ACHN (cell line): Measurements from ENCODE around the gene SERPINB12.

Experiments
- DNase-seq: peaks from one replicate; pipeline ENCODE4 v3.0.0-alpha.2; 2015
- in situ Hi-C: cut with HindIII; loops from 2 replicates; pipeline ENCODE4 v1.10.0; 2017; ENCODE audit warnings: low sequenced_read_pairs, low pct_ligation_motif_present, low pct_unique_long_range_greater_than_20kb

SERPINB12 gene

GRCh38 chr18:63590373-63590772 lies 48.2 kb downstream of the SERPINB12 start:
- no peak for DNase-seq
- in situ Hi-C loops: no loop called here

GRCh38 chr18:63590966-63591695 lies 49.0 kb downstream of the SERPINB12 start:
- no peak for DNase-seq
- in situ Hi-C loops: no loop called here

- in situ Hi-C loops: no loop called here
- no peak for DNase-seq
Measured at GRCh38 chr18:63591725-63592124, 49.6 kb downstream of the SERPINB12 start.

GRCh38 chr18:63592471-63592870 lies 50.3 kb downstream of the SERPINB12 start:
- no peak for DNase-seq
- in situ Hi-C loops: no loop called here

GRCh38 chr18:63596964-63597363 lies 54.8 kb downstream of the SERPINB12 start:
- in situ Hi-C loops: no loop called here
- DNase-seq: no peak

GRCh38 chr18:63603355-63603754 lies 61.2 kb downstream of the SERPINB12 start:
- in situ Hi-C loops: no loop called here
- DNase-seq: no peak

GRCh38 chr18:63603772-63604171 lies 61.6 kb downstream of the SERPINB12 start:
- DNase-seq: no peak
- in situ Hi-C loops: no loop called here

GRCh38 chr18:63604791-63605567 lies 62.8 kb downstream of the SERPINB12 start:
- no peak for DNase-seq

GRCh38 chr18:63606526-63606925 lies 64.4 kb downstream of the SERPINB12 start:
- in situ Hi-C loops: no loop called here
- no peak for DNase-seq

More at GRCh38 chr18:63604791-63605567, 62.8 kb downstream of the SERPINB12 start:
- in situ Hi-C loops: no loop called here

- in situ Hi-C loops: no loop called here
Measured at GRCh38 chr18:63613420-63613819, 71.3 kb downstream of the SERPINB12 start.

GRCh38 chr18:63617049-63617914 lies 75.1 kb downstream of the SERPINB12 start:
- in situ Hi-C loops: no loop called here
- DNase-seq: no peak

More at GRCh38 chr18:63613420-63613819, 71.3 kb downstream of the SERPINB12 start:
- no peak for DNase-seq

- in situ Hi-C loops: no loop called here
- no peak for DNase-seq
Measured at GRCh38 chr18:63617915-63618234, 75.7 kb downstream of the SERPINB12 start.
